Trophoblast cell (in vitro differentiated cells and primary cell): Measurements from ENCODE around the gene LMF1.
A peak's percentile ranks its signal among the peaks of the same experiment; 100 is the strongest.

Experiments
- DNase-seq, 2 donors: peaks; one replicate each; pipeline ENCODE4 v3.0.0-alpha.2; 2016
- H2AFZ ChIP-seq: 2 replicates; pipeline ENCODE4 v1.6.1; 2013; ENCODE audit warnings: low read length, moderate library complexity, mild to moderate bottlenecking; ENCODE audit not compliant: insufficient read depth, poor library complexity
- H2AK5ac ChIP-seq: 2 replicates; pipeline ENCODE4 v1.6.1; 2013; ENCODE audit warnings: mild to moderate bottlenecking, low read length
- H2BK120ac ChIP-seq: 2 replicates; pipeline ENCODE4 v1.6.1; 2013; ENCODE audit warnings: low read length, mild to moderate bottlenecking, moderate library complexity; ENCODE audit not compliant: insufficient read depth, poor library complexity
- H2BK12ac ChIP-seq: 2 replicates; pipeline ENCODE4 v1.6.1; 2013; ENCODE audit warnings: mild to moderate bottlenecking, low read length, moderate library complexity
- H2BK5ac ChIP-seq: 2 replicates; pipeline ENCODE4 v1.6.1; 2013; ENCODE audit warnings: low read length, low read depth, moderate library complexity, mild to moderate bottlenecking; ENCODE audit not compliant: poor library complexity
- H3K14ac ChIP-seq: 2 replicates; pipeline ENCODE4 v1.6.1; 2013; ENCODE audit warnings: mild to moderate bottlenecking, low read length
- H3K18ac ChIP-seq: 2 replicates; pipeline ENCODE4 v1.6.1; 2013; ENCODE audit warnings: mild to moderate bottlenecking, low read length
- H3K23ac ChIP-seq: 2 replicates; pipeline ENCODE4 v1.6.1; 2013; ENCODE audit warnings: low read length
- H3K27ac ChIP-seq: 2 replicates; pipeline ENCODE4 v1.5.1; 2013; ENCODE audit warnings: low read depth, mild to moderate bottlenecking, inconsistent platforms, low read length, moderate library complexity
- H3K27me3 ChIP-seq: 2 replicates; pipeline ENCODE4 v1.6.1; 2013; ENCODE audit warnings: inconsistent platforms, mild to moderate bottlenecking, low read length, moderate library complexity; ENCODE audit not compliant: insufficient read depth
- H3K36me3 ChIP-seq, 2 experiments: 1 replicate in 1 of 2; 2 replicates in 1 of 2; pipeline ENCODE4 v1.6.1; 2013; ENCODE audit warnings: low read length in 2 of 2, mild to moderate bottlenecking in 2 of 2, moderate library complexity in 1 of 2; ENCODE audit not compliant: insufficient read depth in 2 of 2, control insufficient read depth in 1 of 2
- H3K4ac ChIP-seq: 2 replicates; pipeline ENCODE4 v1.6.1; 2013; ENCODE audit warnings: low read depth, mild to moderate bottlenecking, low read length, moderate library complexity
- H3K4me1 ChIP-seq, 2 experiments: 1 replicate in 1 of 2; 2 replicates in 1 of 2; pipeline ENCODE4 v1.6.1; 2013; ENCODE audit warnings: low read length in 2 of 2, mild to moderate bottlenecking in 2 of 2, moderate library complexity in 1 of 2; ENCODE audit not compliant: insufficient read depth in 2 of 2, control insufficient read depth in 1 of 2
- H3K4me2 ChIP-seq: 2 replicates; pipeline ENCODE4 v1.6.1; 2013; ENCODE audit warnings: inconsistent platforms, mild to moderate bottlenecking, low read length, moderate library complexity
- H3K4me3 ChIP-seq: 2 replicates; pipeline ENCODE4 v1.5.1; 2013; ENCODE audit warnings: mild to moderate bottlenecking, low read depth, low read length, inconsistent platforms
- H3K79me1 ChIP-seq: one replicate; pipeline ENCODE4 v1.6.1; 2013; ENCODE audit warnings: low read length
- H3K79me2 ChIP-seq: 2 replicates; pipeline ENCODE4 v1.6.1; 2013; ENCODE audit warnings: low read length, mild to moderate bottlenecking; ENCODE audit not compliant: control insufficient read depth, insufficient read depth, poor library complexity
- H3K9ac ChIP-seq: 2 replicates; pipeline ENCODE4 v1.6.1; 2013; ENCODE audit warnings: mild to moderate bottlenecking, low read length
- H3K9me3 ChIP-seq: 2 replicates; pipeline ENCODE4 v1.6.1; 2013; ENCODE audit warnings: low read depth, mild to moderate bottlenecking, control low read depth, inconsistent platforms, low read length; ENCODE audit not compliant: insufficient read depth
- H4K12ac ChIP-seq: 2 replicates; pipeline ENCODE4 v1.6.1; 2013; ENCODE audit warnings: low read depth, mild to moderate bottlenecking, low read length, moderate library complexity
- H4K8ac ChIP-seq: 2 replicates; pipeline ENCODE4 v1.6.1; 2013; ENCODE audit warnings: low read depth, mild to moderate bottlenecking, low read length, moderate library complexity
- H4K91ac ChIP-seq: one replicate; pipeline ENCODE4 v1.6.1; 2013; ENCODE audit warnings: low read depth, mild to moderate bottlenecking, low read length, moderate library complexity
- WGBS: extraction: QIAGEN DNeasy Blood & Tissue Kit; methylation state at CpG from one replicate; pipeline ENCODE4 v1.1.7; 2013; ENCODE audit warnings: missing lambda C conversion rate; ENCODE audit not compliant: insufficient read length, insufficient coverage; ENCODE audit errors: extremely low coverage; 5-methylcytosine and 5-hydroxymethylcytosine counted together

Gene LMF1

GRCh38 chr16:850668-851067 lies 120.1 kb downstream of the LMF1 start:
- no peak overlapping the region for H3K9ac ChIP-seq
- no peak overlapping the region for H3K4me3 ChIP-seq
- no peaks in the 10 kb centered on the region for H3K79me2 ChIP-seq
- H3K23ac ChIP-seq, result no peak overlapping the region
- no peak overlapping the region for H2BK12ac ChIP-seq
- H3K14ac ChIP-seq, result no peak overlapping the region
- H3K4me2 ChIP-seq, result no peak overlapping the region
- no peak overlapping the region for H2BK120ac ChIP-seq
- WGBS, result no CpG with 5 or more reads among the region's 31 CpGs
- no peak overlapping the region for H4K8ac ChIP-seq
- no peak overlapping the region for H2BK5ac ChIP-seq
- no peak for DNase-seq
- H4K12ac ChIP-seq, result no peak overlapping the region
- H3K18ac ChIP-seq, result no peak overlapping the region
- no peaks in the 10 kb centered on the region for H3K4me1 ChIP-seq
- H2AFZ ChIP-seq, result no peak overlapping the region
- no peaks in the 10 kb centered on the region for H3K79me1 ChIP-seq
- no peak overlapping the region for H4K91ac ChIP-seq
- no peaks in the 10 kb centered on the region for H3K27me3 ChIP-seq
- H3K27ac ChIP-seq, result no peak overlapping the region
- H3K4ac ChIP-seq, result no peak overlapping the region
- H2AK5ac ChIP-seq, result no peak overlapping the region
- H3K9me3 ChIP-seq, result peaks cover 80% of the 10 kb centered on the region
- no peaks in the 10 kb centered on the region for H3K36me3 ChIP-seq

- H3K4me1 ChIP-seq, result no peaks in the 10 kb centered on the region
- H3K79me2 ChIP-seq, result no peaks in the 10 kb centered on the region
- H4K91ac ChIP-seq, result no peak overlapping the region
- H3K27ac ChIP-seq, result no peak overlapping the region
- no peaks in the 10 kb centered on the region for H3K36me3 ChIP-seq
- no peak overlapping the region for H2BK12ac ChIP-seq
- H3K4ac ChIP-seq, result no peak overlapping the region
- DNase-seq, result no peak
- peaks cover 74% of the 10 kb centered on the region for H3K9me3 ChIP-seq
- no peak overlapping the region for H3K4me2 ChIP-seq
- WGBS, result no CpG with 5 or more reads among the region's 44 CpGs
- no peak overlapping the region for H3K18ac ChIP-seq
- H3K27me3 ChIP-seq, result no peaks in the 10 kb centered on the region
- H2BK5ac ChIP-seq, result no peak overlapping the region
- H3K79me1 ChIP-seq, result no peaks in the 10 kb centered on the region
- H3K23ac ChIP-seq, result no peak overlapping the region
- peak overlapping the region; percentile 21 for H3K4me3 ChIP-seq
- H2AK5ac ChIP-seq, result no peak overlapping the region
- no peak overlapping the region for H2BK120ac ChIP-seq
- no peak overlapping the region for H2AFZ ChIP-seq
- H3K9ac ChIP-seq, result no peak overlapping the region
- no peak overlapping the region for H3K14ac ChIP-seq
- no peak overlapping the region for H4K12ac ChIP-seq
- H4K8ac ChIP-seq, result no peak overlapping the region
Observed at GRCh38 chr16:848510-849253, 122.1 kb downstream of the LMF1 start.

DNA sequence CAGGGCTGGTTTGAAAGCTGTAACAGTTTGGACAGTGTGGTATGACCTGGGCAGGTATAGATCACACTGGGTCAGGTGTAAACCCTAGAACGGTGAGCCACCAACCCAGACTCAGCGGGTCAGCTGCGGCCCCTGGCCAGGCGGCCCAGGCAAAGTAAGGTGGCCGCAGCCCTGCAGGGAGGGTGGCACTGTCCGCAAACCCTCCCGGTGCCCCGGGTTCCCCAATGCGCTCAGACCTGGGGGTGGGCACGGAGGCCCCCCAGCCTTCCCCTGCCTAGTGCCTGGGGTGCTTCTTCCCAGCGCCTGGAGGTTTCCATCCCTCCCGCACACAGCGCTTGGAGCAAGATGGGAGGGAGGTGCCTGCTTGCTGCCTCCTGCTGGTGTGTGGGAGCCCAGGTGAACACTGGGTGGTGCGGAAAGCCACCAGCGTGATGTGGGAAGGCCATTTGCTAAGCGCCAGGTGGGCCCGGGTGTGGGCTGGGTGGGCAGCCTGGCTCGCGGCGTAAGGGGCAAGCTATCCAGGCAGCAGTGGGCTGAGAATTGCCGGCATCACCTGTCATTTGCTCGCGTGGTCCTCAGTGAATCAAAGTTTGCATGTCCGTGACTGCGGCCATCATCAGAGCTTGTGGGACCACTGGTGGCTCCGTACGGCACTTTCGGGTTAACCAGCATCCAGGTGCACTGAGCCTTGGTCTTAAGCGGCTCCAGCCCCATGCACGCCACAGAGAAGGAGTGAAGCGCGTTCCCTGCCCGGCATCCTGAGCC lies 122.9 kb downstream of the LMF1 start:
- no CpG with 5 or more reads among the region's 33 CpGs for WGBS
- H4K91ac ChIP-seq, result no peak overlapping the region
- no peak overlapping the region for H3K14ac ChIP-seq
- no peak overlapping the region for H3K23ac ChIP-seq
- no peak overlapping the region for H2BK5ac ChIP-seq
- no peak overlapping the region for H3K4ac ChIP-seq
- no peak overlapping the region for H3K4me2 ChIP-seq
- H3K27me3 ChIP-seq, result no peaks in the 10 kb centered on the region
- no peak overlapping the region for H3K18ac ChIP-seq
- H2BK120ac ChIP-seq, result no peak overlapping the region
- H2AK5ac ChIP-seq, result no peak overlapping the region
- no peak overlapping the region for H3K4me3 ChIP-seq
- H3K36me3 ChIP-seq, result no peaks in the 10 kb centered on the region
- H3K9ac ChIP-seq, result no peak overlapping the region
- H3K27ac ChIP-seq, result no peak overlapping the region
- no peaks in the 10 kb centered on the region for H3K79me1 ChIP-seq
- H2AFZ ChIP-seq, result no peak overlapping the region
- H2BK12ac ChIP-seq, result no peak overlapping the region
- H3K79me2 ChIP-seq, result no peaks in the 10 kb centered on the region
- H4K12ac ChIP-seq, result no peak overlapping the region
- peaks cover 72% of the 10 kb centered on the region for H3K9me3 ChIP-seq
- H4K8ac ChIP-seq, result no peak overlapping the region
- H3K4me1 ChIP-seq, result no peaks in the 10 kb centered on the region
- DNase-seq, result no peak

GRCh38 chr16:847151-847550 lies 123.6 kb downstream of the LMF1 start:
- Histone ChIP-seq H3K9ac (no peak overlapping the region), H3K14ac (no peak overlapping the region), H4K8ac (no peak overlapping the region), H4K91ac (no peak overlapping the region), H3K36me3 (no peaks in the 10 kb centered on the region), H3K27me3 (no peaks in the 10 kb centered on the region), H3K27ac (no peak overlapping the region), H2BK5ac (no peak overlapping the region), H3K79me2 (no peaks in the 10 kb centered on the region), H3K79me1 (no peaks in the 10 kb centered on the region), H3K4me3 (no peak overlapping the region), H3K4me2 (no peak overlapping the region), H3K4ac (no peak overlapping the region), H2BK120ac (no peak overlapping the region), H3K9me3 (peaks cover 68% of the 10 kb centered on the region), H2AFZ (no peak overlapping the region), H2BK12ac (no peak overlapping the region), H4K12ac (no peak overlapping the region), H3K4me1 (no peaks in the 10 kb centered on the region), H2AK5ac (no peak overlapping the region), H3K18ac (no peak overlapping the region), H3K23ac (no peak overlapping the region)
- no CpG with 5 or more reads among the region's 10 CpGs for WGBS
- no peak for DNase-seq
